HG03095 (cell line): ENCODE measurements around the gene CTAGE15.

ENCODE experiments used
- ATAC-seq: cut with Tn5 transposase; IDR thresholded peaks from one replicate; pipeline ENCODE4 v1.9.1; 2021; ENCODE audit warnings: moderate library complexity; ENCODE audit not compliant: unreplicated experiment

The CTAGE15 gene

DNA sequence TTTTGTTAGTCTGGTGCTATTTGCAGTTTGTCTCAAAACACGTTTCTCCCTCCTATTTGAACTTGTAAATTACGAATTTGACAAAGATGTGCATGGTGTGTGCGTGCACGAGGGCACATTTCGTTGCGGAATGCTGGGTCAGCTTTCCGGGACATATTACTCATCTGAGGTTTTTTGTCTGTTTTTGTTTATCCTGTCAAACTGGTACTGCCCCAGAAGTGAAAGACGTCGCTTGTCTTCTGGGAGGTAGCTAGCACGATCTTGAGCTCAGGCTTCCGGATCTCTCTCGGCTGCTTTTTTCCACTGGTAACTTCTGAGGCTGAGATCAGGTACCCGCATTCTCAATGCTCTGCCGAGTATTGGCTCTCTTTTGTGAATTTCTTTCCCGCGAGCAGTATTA is 49.6 kb downstream of the CTAGE15 start:
- ATAC-seq: peak; percentile 37

DNA sequence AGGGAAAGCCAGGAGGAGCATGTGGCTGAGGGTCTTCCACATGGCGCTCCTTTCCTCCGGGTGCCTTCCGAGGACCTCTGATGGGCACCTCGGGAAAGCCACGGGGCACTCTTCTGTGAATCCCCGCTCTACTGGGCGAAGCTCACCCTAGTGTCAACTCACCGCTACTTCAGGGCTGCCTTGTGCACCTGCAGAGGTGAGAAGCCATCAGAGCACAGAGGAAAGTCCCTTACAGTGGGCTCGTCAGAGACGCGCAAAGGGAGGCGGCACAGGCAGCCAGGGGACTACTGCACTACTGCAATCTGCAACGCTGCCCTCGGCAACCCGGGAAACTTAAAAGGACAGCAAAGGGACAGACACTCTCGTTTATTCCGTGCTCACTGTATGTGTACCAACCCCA is 50.5 kb downstream of the CTAGE15 start:
- peak; percentile 19 for ATAC-seq
